Natural killer cell (primary cell): ENCODE data around the gene CNFN. TPM values are rescaled to one million over a fixed set of nuclear protein-coding genes. Genes with fewer than 3 reads are reported as not detected.
A peak's percentile ranks its signal among the peaks of the same experiment; 100 is the strongest.

Experiments
- ATAC-seq, 3 donors: fragments of 150-1000 bp in 2 of 3; fragments of 200-7000 bp in 1 of 3; cut with Tn5 transposase; 1 replicate in 1 of 3; 2 replicates in 2 of 3; pipeline ENCODE4 v1.10.0; 2021; ENCODE audit warnings: mild to moderate bottlenecking in 2 of 3, moderate library complexity in 2 of 3
- DNase-seq, 2 donors: peaks; one replicate each; pipeline versions ENCODE4 v3.0.0 to v3.0.0-alpha.2; 2013 to 2021; ENCODE audit warnings: mixed read lengths in 1 of 2
- H3K27ac ChIP-seq: one replicate; pipeline ENCODE4 v1.5.1; 2013; ENCODE audit warnings: mild to moderate bottlenecking, low read length
- H3K27me3 ChIP-seq: one replicate; pipeline ENCODE4 v1.6.1; 2013; ENCODE audit warnings: low read length; ENCODE audit not compliant: control insufficient read depth, insufficient read depth
- H3K36me3 ChIP-seq: one replicate; pipeline ENCODE4 v1.6.1; 2013; ENCODE audit warnings: low read length; ENCODE audit not compliant: control insufficient read depth, insufficient read depth
- H3K4me1 ChIP-seq: one replicate; pipeline ENCODE4 v1.6.1; 2013; ENCODE audit warnings: low read length; ENCODE audit not compliant: control insufficient read depth, insufficient read depth
- H3K4me3 ChIP-seq: one replicate; pipeline ENCODE4 v1.5.1; 2013; ENCODE audit warnings: low read length
- H3K9me3 ChIP-seq: one replicate; pipeline ENCODE4 v1.6.1; 2013; ENCODE audit warnings: low read length; ENCODE audit not compliant: control insufficient read depth, insufficient read depth
- H3K27ac Mint-ChIP-seq, 2 donors: one replicate each; pipeline ENCODE4 v1.8.0; 2022; ENCODE audit warnings: mild to moderate bottlenecking in 2 of 2, mixed read lengths in 2 of 2, moderate library complexity in 1 of 2
- H3K27me3 Mint-ChIP-seq, 2 donors: one replicate each; pipeline ENCODE4 v1.8.0; 2022; ENCODE audit warnings: low read depth in 2 of 2, mixed read lengths in 2 of 2
- H3K36me3 Mint-ChIP-seq: one replicate; pipeline ENCODE4 v1.8.0; 2022; ENCODE audit warnings: mixed read lengths
- H3K4me1 Mint-ChIP-seq, 2 donors: one replicate each; pipeline ENCODE4 v1.8.0; 2022; ENCODE audit warnings: mixed read lengths in 2 of 2
- H3K4me3 Mint-ChIP-seq: one replicate; pipeline ENCODE4 v1.8.0; 2022; ENCODE audit warnings: mild to moderate bottlenecking, moderate library complexity, mixed read lengths
- H3K9me3 Mint-ChIP-seq, 2 donors: one replicate each; pipeline ENCODE4 v1.8.0; 2022; ENCODE audit warnings: mixed read lengths in 2 of 2
- CTCF ChIP-seq: fragments of 200-600 bp; IDR thresholded peaks from one replicate; pipeline ENCODE4 v1.8.0; 2022; ENCODE audit warnings: antibody characterized with exemption
- WGBS: methylation state at CpG from one replicate; pipeline ENCODE4 v1.1.7; 2013; ENCODE audit warnings: missing lambda C conversion rate; ENCODE audit not compliant: insufficient coverage; 5-methylcytosine and 5-hydroxymethylcytosine counted together
- intact Hi-C: fragments of 100-400 bp; cut with micrococcal nuclease; formaldehyde crosslinking; loops from one replicate; pipeline ENCODE4 v1.14.2; 2022
- total RNA-seq, 4 donors: library from RNA; stranded (reverse); fragments of 120-200 nt in 1 of 4; gene quantifications; one replicate each; pipeline versions ENCODE4 v1.2.3 to v1.2.4, GENCODE V29; 2013 to 2022

CNFN gene
- total RNA-seq, 3 donors from 2014 or later (not counting 1 experiment from before 2014, with no cell fraction given), result 1.3 TPM; not detected in 2

- intact Hi-C loops, result no loop called here
- H3K4me3 Mint-ChIP-seq, result no peak overlapping the region
- no peak overlapping the region for H3K27ac Mint-ChIP-seq
Observed at GRCh38 chr19:42361545-42361910, 28.6 kb downstream of the CNFN start.

GRCh38 chr19:42360787-42361544 is 29.1 kb downstream of the CNFN start:
- H3K27ac Mint-ChIP-seq, result peak overlapping the region in 1 of 2 donors; percentile 14
- DNase-seq, result no peak

More at GRCh38 chr19:42361545-42361910, 28.6 kb downstream of the CNFN start:
- Mint-ChIP-seq H3K36me3 (peaks cover 6% of the 10 kb centered on the region), H3K4me1 (no peaks in the 10 kb centered on the region), H3K9me3 (no peaks in the 10 kb centered on the region), H3K27me3 (no peaks in the 10 kb centered on the region)
- no peak overlapping the region for H3K4me3 ChIP-seq
- TF ChIP-seq CTCF, result no peak
- peaks cover 14% of the 10 kb centered on the region for H3K4me1 ChIP-seq
- H3K27ac ChIP-seq, result no peak overlapping the region
- no peaks in the 10 kb centered on the region for H3K9me3 ChIP-seq
- WGBS, result 88% methylated on average over 7 of the region's 7 CpGs
- no peak for ATAC-seq
- H3K36me3 ChIP-seq, result peaks cover 5% of the 10 kb centered on the region
- no peak for DNase-seq
- no peaks in the 10 kb centered on the region for H3K27me3 ChIP-seq

GRCh38 chr19:42357290-42357689 is 32.8 kb downstream of the CNFN start:
- no peak overlapping the region for H3K4me3 Mint-ChIP-seq
- H3K27ac Mint-ChIP-seq, result no peak overlapping the region
- whole genome bisulfite sequencing, result 92% methylated on average over 12 of the region's 12 CpGs
- Histone ChIP-seq H3K4me1 (peaks cover 4% of the 10 kb centered on the region), H3K27ac (no peak overlapping the region), H3K4me3 (no peak overlapping the region), H3K36me3 (peaks cover 15% of the 10 kb centered on the region), H3K9me3 (no peaks in the 10 kb centered on the region), H3K27me3 (no peaks in the 10 kb centered on the region)
- H3K27me3 Mint-ChIP-seq, result no peaks in the 10 kb centered on the region
- intact Hi-C loops, result no loop called here
- no peaks in the 10 kb centered on the region for H3K36me3 Mint-ChIP-seq
- no peaks in the 10 kb centered on the region for H3K9me3 Mint-ChIP-seq
- no peak for DNase-seq
- peaks cover 0 to 5% of the 10 kb centered on the region in 2 donors for H3K4me1 Mint-ChIP-seq
- TF ChIP-seq CTCF, result no peak
- ATAC-seq, result no peak

More at GRCh38 chr19:42360787-42361544, 29.1 kb downstream of the CNFN start:
- H3K27ac ChIP-seq, result no peak overlapping the region
- ATAC-seq, result no peak
- H3K4me1 Mint-ChIP-seq, result no peaks in the 10 kb centered on the region
- 93% methylated on average over 15 of the region's 16 CpGs for WGBS
- no peaks in the 10 kb centered on the region for H3K9me3 ChIP-seq
- H3K9me3 Mint-ChIP-seq, result no peaks in the 10 kb centered on the region
- H3K27me3 ChIP-seq, result no peaks in the 10 kb centered on the region
- no peak for TF ChIP-seq CTCF
- H3K36me3 Mint-ChIP-seq, result peaks cover 6% of the 10 kb centered on the region
- peaks cover 14% of the 10 kb centered on the region for H3K4me1 ChIP-seq
- no peak overlapping the region for H3K4me3 ChIP-seq
- peaks cover 9% of the 10 kb centered on the region for H3K36me3 ChIP-seq
- H3K4me3 Mint-ChIP-seq, result no peak overlapping the region
- no peaks in the 10 kb centered on the region for H3K27me3 Mint-ChIP-seq
- intact Hi-C loops, result no loop called here

- Histone ChIP-seq H3K4me3 (no peak overlapping the region), H3K27ac (no peak overlapping the region), H3K27me3 (no peaks in the 10 kb centered on the region), H3K36me3 (peaks cover 15% of the 10 kb centered on the region), H3K9me3 (no peaks in the 10 kb centered on the region), H3K4me1 (peaks cover 4% of the 10 kb centered on the region)
- no peak for DNase-seq
- no peaks in the 10 kb centered on the region for H3K27me3 Mint-ChIP-seq
- no peak for TF ChIP-seq CTCF
- intact Hi-C loops, result no loop called here
- H3K36me3 Mint-ChIP-seq, result no peaks in the 10 kb centered on the region
- H3K9me3 Mint-ChIP-seq, result no peaks in the 10 kb centered on the region
- no peak overlapping the region for H3K27ac Mint-ChIP-seq
- peaks cover 0 to 5% of the 10 kb centered on the region in 2 donors for H3K4me1 Mint-ChIP-seq
- H3K4me3 Mint-ChIP-seq, result no peak overlapping the region
- 97% methylated on average over 15 of the region's 15 CpGs for WGBS
- ATAC-seq, result no peak
Observed at GRCh38 chr19:42356686-42357085, 33.4 kb downstream of the CNFN start.
